GM12801 (cell line): ENCODE data around the gene RAX2.

Experiments
- CTCF ChIP-seq: IDR thresholded peaks from one replicate; pipeline ENCODE4 v1.5.1; 2011; ENCODE audit warnings: control low read depth; ENCODE audit not compliant: insufficient read length; ENCODE audit errors: extremely low read depth

The RAX2 gene

GRCh38 chr19:3796358-3796757 is 24.3 kb upstream of the RAX2 start:
- TF ChIP-seq CTCF: no peak

- no peak for TF ChIP-seq CTCF
Measured at GRCh38 chr19:3793799-3794198, 21.8 kb upstream of the RAX2 start.

- no peak for TF ChIP-seq CTCF
Measured at GRCh38 chr19:3792114-3792513, 20.1 kb upstream of the RAX2 start.

- no peak for TF ChIP-seq CTCF
Measured at GRCh38 chr19:3790941-3791340, 18.9 kb upstream of the RAX2 start.

GRCh38 chr19:3790209-3790734 is 18.2 kb upstream of the RAX2 start:
- TF ChIP-seq CTCF: no peak

- TF ChIP-seq CTCF: no peak
Measured at GRCh38 chr19:3788996-3789778, 17.2 kb upstream of the RAX2 start.

GRCh38 chr19:3785938-3786824 is 14.2 kb upstream of the RAX2 start, which contains the start of gene MATK:
TSS of gene MATK (minus strand) at chr19:3786381. CDS start at chr19:3785135, 1,246 bp downstream.
- no peak for TF ChIP-seq CTCF
